Hepatocyte (in vitro differentiated cells): ENCODE measurements around the gene C2. TPM values are rescaled to one million over a fixed set of nuclear protein-coding genes. Genes with fewer than 3 reads are reported as not detected.

Experiments
- DNase-seq: peaks from one replicate; pipeline ENCODE4 v3.0.0-alpha.2; 2016; ENCODE audit warnings: low spot score
- H2AFZ ChIP-seq: fragments of 200-600 bp; sonication (generic); 2 replicates; pipeline ENCODE4 v1.6.0; 2016; ENCODE audit warnings: antibody characterized with exemption, mild to moderate bottlenecking
- H3K27ac ChIP-seq: fragments of 200-600 bp; sonication (generic); 2 replicates; pipeline ENCODE4 v1.5.1; 2016; ENCODE audit warnings: mild to moderate bottlenecking
- H3K27me3 ChIP-seq: fragments of 200-600 bp; sonication (generic); 2 replicates; pipeline ENCODE4 v1.6.1; 2016
- H3K36me3 ChIP-seq: fragments of 200-600 bp; sonication (generic); replicated peaks from 2 replicates; pipeline ENCODE4 v1.5.1; 2016; ENCODE audit warnings: low read depth; ENCODE audit not compliant: insufficient read depth
- H3K4me1 ChIP-seq: fragments of 200-600 bp; sonication (generic); 2 replicates; pipeline ENCODE4 v1.5.1; 2016; ENCODE audit warnings: mild to moderate bottlenecking, moderate library complexity; ENCODE audit not compliant: insufficient read depth
- H3K4me2 ChIP-seq: fragments of 200-600 bp; sonication (generic); 2 replicates; pipeline ENCODE4 v1.6.0; 2016
- H3K4me3 ChIP-seq: fragments of 200-600 bp; sonication (generic); 2 replicates; pipeline ENCODE4 v1.5.1; 2016; ENCODE audit warnings: mild to moderate bottlenecking
- H3K79me2 ChIP-seq: fragments of 200-600 bp; sonication (generic); 2 replicates; pipeline ENCODE4 v1.6.0; 2017; ENCODE audit warnings: mild to moderate bottlenecking
- H3K9me2 ChIP-seq: fragments of 200-600 bp; sonication (generic); replicated peaks from 2 replicates; pipeline ENCODE4 v1.6.0; 2017; ENCODE audit warnings: mild to moderate bottlenecking; ENCODE audit not compliant: insufficient read depth
- H3K9me3 ChIP-seq: fragments of 200-600 bp; sonication (generic); 2 replicates; pipeline ENCODE4 v1.5.1; 2016; ENCODE audit warnings: low read depth, mild to moderate bottlenecking
- H4K20me1 ChIP-seq: fragments of 200-600 bp; sonication (generic); 2 replicates; pipeline ENCODE4 v1.6.0; 2016; ENCODE audit warnings: mild to moderate bottlenecking; ENCODE audit not compliant: insufficient read depth, poor library complexity, severe bottlenecking
- EZH2 ChIP-seq: fragments of 200-600 bp; sonication (generic); IDR thresholded peaks from 2 replicates; pipeline ENCODE4 v1.6.1; 2016; ENCODE audit warnings: antibody characterized with exemption, mild to moderate bottlenecking, borderline replicate concordance
- EZH2phosphoT487 ChIP-seq: fragments of 200-600 bp; sonication (generic); IDR thresholded peaks from one replicate; pipeline ENCODE4 v1.6.1; 2018; ENCODE audit warnings: antibody characterized with exemption, mild to moderate bottlenecking, low read depth, moderate library complexity; ENCODE audit not compliant: unreplicated experiment, severe bottlenecking
- WGBS: methylation state at CpG from one replicate; pipeline ENCODE4 v1.1.6; 2016; ENCODE audit warnings: low lambda C conversion rate; ENCODE audit errors: missing lambda C conversion rate; 5-methylcytosine and 5-hydroxymethylcytosine counted together
- polyA plus RNA-seq: library from polyadenylated mRNA; unstranded; fragments of >200 nt; fragmentation: Nextera tagmentation; extraction: Ambion mirVana; gene quantifications from 2 replicates; pipeline ENCODE4 v1.2.1, GENCODE V29; 2016
- total RNA-seq: library from RNA; depleted of rRNA; stranded (reverse); fragments of >200 nt; gene quantifications from 2 replicates; pipeline ENCODE4 v1.2.3, GENCODE V29; 2014
- TF ChIP-seq, protein P1 (sequence below): fragments of 200-600 bp; sonication (generic); IDR thresholded peaks from 2 replicates; pipeline ENCODE4 v1.5.1; 2016; ENCODE audit warnings: antibody characterized with exemption, mild to moderate bottlenecking; ENCODE audit not compliant: poor library complexity

C2 gene
- total and polyA plus RNA-seq, 2 experiments from 2014 or later, result 46.4 to 48.3 TPM

DNA sequence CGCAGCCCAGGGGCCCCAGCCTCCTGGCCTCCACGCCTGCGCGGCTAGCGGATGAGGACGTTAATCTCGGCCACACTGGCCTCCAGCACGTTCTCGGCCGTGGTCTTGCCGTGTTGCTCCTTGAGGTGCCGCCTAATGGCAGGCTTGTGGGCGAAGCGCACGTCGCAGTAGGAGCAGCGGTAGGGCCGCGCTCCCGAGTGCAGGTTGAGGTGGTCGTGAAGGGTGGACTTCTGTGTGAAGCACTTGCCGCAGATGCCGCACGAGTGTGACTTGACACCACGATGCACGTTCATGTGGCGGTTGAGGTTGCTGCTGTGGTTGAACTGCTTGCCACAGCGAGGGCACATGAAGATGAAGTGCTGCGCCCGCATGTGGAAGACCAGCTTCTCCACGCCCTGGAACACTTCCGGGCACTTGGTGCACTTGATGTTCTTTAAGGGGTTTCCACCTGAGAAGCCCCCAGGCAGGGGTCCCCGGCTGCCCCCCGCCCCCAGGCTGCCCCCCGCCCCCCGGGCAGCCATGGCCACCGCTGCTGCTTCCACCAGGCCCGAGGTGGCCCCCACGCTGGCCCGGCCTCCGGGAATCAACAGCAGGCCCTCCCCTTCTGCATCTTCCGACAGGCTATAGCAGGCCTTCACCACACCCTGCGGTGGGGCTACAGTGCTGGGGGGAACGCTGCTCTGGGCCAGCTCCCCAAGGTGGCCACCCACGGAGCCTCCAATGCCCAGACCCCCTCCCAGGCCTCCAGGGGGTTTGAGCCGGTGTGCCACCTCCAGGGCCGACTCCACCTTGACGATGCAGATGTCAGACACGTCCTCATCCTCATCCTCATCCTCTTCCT lies 27.4 kb upstream of the C2 start:
- H3K79me2 ChIP-seq, result peaks cover 37% of the 10 kb centered on the region
- no peak overlapping the region for H3K27ac ChIP-seq
- no peak overlapping the region for H2AFZ ChIP-seq
- H3K27me3 ChIP-seq, result no peaks in the 10 kb centered on the region
- H3K4me1 ChIP-seq, result peaks cover 24% of the 10 kb centered on the region
- no peak overlapping the region for H3K4me3 ChIP-seq
- no peaks in the 10 kb centered on the region for H3K9me3 ChIP-seq
- no peak for DNase-seq
- H4K20me1 ChIP-seq, result no peaks in the 10 kb centered on the region
- peak overlapping the region; percentile 89 for H3K4me2 ChIP-seq
- no peaks in the 10 kb centered on the region for H3K36me3 ChIP-seq
- H3K9me2 ChIP-seq, result no peaks in the 10 kb centered on the region
- TF ChIP-seq, protein P1, sequence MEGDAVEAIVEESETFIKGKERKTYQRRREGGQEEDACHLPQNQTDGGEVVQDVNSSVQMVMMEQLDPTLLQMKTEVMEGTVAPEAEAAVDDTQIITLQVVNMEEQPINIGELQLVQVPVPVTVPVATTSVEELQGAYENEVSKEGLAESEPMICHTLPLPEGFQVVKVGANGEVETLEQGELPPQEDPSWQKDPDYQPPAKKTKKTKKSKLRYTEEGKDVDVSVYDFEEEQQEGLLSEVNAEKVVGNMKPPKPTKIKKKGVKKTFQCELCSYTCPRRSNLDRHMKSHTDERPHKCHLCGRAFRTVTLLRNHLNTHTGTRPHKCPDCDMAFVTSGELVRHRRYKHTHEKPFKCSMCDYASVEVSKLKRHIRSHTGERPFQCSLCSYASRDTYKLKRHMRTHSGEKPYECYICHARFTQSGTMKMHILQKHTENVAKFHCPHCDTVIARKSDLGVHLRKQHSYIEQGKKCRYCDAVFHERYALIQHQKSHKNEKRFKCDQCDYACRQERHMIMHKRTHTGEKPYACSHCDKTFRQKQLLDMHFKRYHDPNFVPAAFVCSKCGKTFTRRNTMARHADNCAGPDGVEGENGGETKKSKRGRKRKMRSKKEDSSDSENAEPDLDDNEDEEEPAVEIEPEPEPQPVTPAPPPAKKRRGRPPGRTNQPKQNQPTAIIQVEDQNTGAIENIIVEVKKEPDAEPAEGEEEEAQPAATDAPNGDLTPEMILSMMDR, result no peak
- TF ChIP-seq EZH2phosphoT487 (no peak), EZH2 (no peak)
- 92% methylated on average over 40 of the region's 49 CpGs for WGBS

DNA sequence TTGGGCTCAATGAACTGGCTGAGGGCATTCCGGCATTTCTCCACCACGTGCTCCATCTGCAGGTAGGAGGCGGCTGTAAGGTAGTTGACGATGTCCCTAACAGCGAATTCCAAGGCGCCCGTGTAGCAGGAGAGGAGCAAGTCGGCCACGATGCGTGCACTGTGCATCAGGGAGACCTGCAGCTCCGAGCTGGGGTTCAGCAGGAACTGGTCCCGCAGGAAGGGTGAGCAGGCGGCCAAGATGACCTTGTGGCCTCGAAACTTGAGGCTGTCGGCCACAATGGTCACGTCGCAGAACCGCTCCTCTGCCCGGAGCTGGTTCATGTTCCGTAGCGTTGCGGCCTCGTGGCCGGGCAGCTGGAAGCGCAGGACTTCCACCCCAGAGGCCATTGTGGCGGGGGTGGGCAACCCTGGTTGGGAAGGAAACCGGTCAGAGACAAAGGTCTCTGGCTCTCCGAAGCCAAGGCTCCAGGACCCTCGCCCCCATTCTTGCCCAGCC lies 26.6 kb upstream of the C2 start:
- no peaks in the 10 kb centered on the region for H4K20me1 ChIP-seq
- peak overlapping the region; percentile 61 for H3K4me3 ChIP-seq
- H3K27ac ChIP-seq, result peak overlapping the region; percentile 84
- H3K36me3 ChIP-seq, result no peaks in the 10 kb centered on the region
- WGBS, result 57% methylated on average over 29 of the region's 29 CpGs
- H3K79me2 ChIP-seq, result peaks cover 30% of the 10 kb centered on the region
- peaks cover 24% of the 10 kb centered on the region for H3K4me1 ChIP-seq
- H3K9me3 ChIP-seq, result no peaks in the 10 kb centered on the region
- H3K4me2 ChIP-seq, result peak overlapping the region; percentile 77
- no peaks in the 10 kb centered on the region for H3K9me2 ChIP-seq
- TF ChIP-seq EZH2phosphoT487, result no peak
- TF ChIP-seq, protein P1, result no peak
- no peak for TF ChIP-seq EZH2
- no peak for DNase-seq
- peak overlapping the region; percentile 59 for H2AFZ ChIP-seq
- H3K27me3 ChIP-seq, result no peaks in the 10 kb centered on the region

DNA sequence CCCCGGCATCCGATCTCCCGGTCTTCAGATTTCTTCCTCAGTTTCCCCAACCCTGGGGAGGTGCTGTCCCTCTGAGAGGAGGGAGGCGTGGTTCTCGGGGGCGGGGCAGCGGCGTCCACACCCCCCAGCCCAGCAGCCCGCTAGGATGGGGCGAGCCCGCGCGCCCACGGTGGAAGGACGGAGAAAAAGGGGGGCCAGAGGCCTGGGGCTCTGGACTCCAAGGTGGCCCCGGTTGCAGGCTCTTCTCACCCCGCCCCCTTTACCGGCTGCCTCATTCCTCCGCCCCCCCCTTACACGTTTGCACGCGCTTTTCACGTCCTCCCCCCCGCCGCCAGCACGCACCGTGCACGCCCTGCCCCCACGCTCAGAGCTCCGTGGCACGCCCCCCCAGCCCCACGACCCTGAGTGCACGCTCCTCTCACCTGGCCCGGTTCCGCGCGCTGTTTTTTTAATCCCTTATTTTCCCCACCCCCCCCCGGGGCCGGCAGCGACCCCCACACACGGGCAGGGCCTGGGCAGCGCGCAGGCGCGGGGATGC lies 26.0 kb upstream of the C2 start:
- H3K79me2 ChIP-seq, result peaks cover 30% of the 10 kb centered on the region
- H3K9me3 ChIP-seq, result no peaks in the 10 kb centered on the region
- no peaks in the 10 kb centered on the region for H4K20me1 ChIP-seq
- H3K27ac ChIP-seq, result peak overlapping the region; percentile 84
- H3K4me2 ChIP-seq, result peak overlapping the region; percentile 77
- no peaks in the 10 kb centered on the region for H3K36me3 ChIP-seq
- H2AFZ ChIP-seq, result peak overlapping the region; percentile 59
- peaks cover 24% of the 10 kb centered on the region for H3K4me1 ChIP-seq
- TF ChIP-seq EZH2phosphoT487, result no peak
- TF ChIP-seq, protein P1, result no peak
- TF ChIP-seq EZH2, result no peak
- WGBS, result 50% methylated on average over 2 of the region's 45 CpGs
- H3K9me2 ChIP-seq, result no peaks in the 10 kb centered on the region
- no peaks in the 10 kb centered on the region for H3K27me3 ChIP-seq
- peak; percentile 76 for DNase-seq
- H3K4me3 ChIP-seq, result peak overlapping the region; percentile 61
